CD4-positive, alpha-beta memory T cell (primary cell): ENCODE data around the gene PHF13. TPM values are rescaled to one million over a fixed set of nuclear protein-coding genes. Genes with fewer than 3 reads are reported as not detected.
A peak's percentile ranks its signal among the peaks of the same experiment; 100 is the strongest.

Experiments
- CTCF ChIA-PET: fragments of 350-600 bp; sonication (Branson Sonifier 250); formaldehyde crosslinking; loops from one replicate; lab custom pipeline; 2021; ENCODE audit warnings: inconsistent platforms; ENCODE audit not compliant: partially characterized antibody; lab: Charles Lee
- POLR2A ChIA-PET: fragments of 350-600 bp; sonication (Branson Sonifier 250); formaldehyde crosslinking; loops from one replicate; lab custom pipeline; 2021; ENCODE audit not compliant: partially characterized antibody; lab: Charles Lee
- DNase-seq, 5 donors: peaks; one replicate each; pipeline versions ENCODE4 v3.0.0 to v3.0.0-alpha.2; 2020 to 2022; ENCODE audit warnings: mixed read lengths in 1 of 5
- H3K27ac ChIP-seq: one replicate; pipeline ENCODE4 v1.7.0; 2013; ENCODE audit warnings: low read depth, low read length
- H3K27me3 ChIP-seq: 2 replicates; pipeline ENCODE4 v1.7.0; 2013; ENCODE audit warnings: mild to moderate bottlenecking, low read length, moderate library complexity; ENCODE audit not compliant: insufficient read depth
- H3K36me3 ChIP-seq: 2 replicates; pipeline ENCODE4 v1.7.0; 2013; ENCODE audit warnings: mild to moderate bottlenecking, low read length, moderate library complexity; ENCODE audit not compliant: insufficient read depth
- H3K4me1 ChIP-seq: 2 replicates; pipeline ENCODE4 v1.7.0; 2013; ENCODE audit warnings: mild to moderate bottlenecking, low read length, moderate library complexity; ENCODE audit not compliant: insufficient read depth
- H3K4me3 ChIP-seq, 2 donors: one replicate each; pipeline ENCODE4 v1.7.0; 2013; ENCODE audit warnings: low read length in 2 of 2, mild to moderate bottlenecking in 1 of 2
- H3K9me3 ChIP-seq, 2 donors: one replicate each; pipeline ENCODE4 v1.7.0; 2013; ENCODE audit warnings: low read length in 2 of 2, control low read depth in 1 of 2; ENCODE audit not compliant: control insufficient read depth in 1 of 2
- H3K27ac Mint-ChIP-seq, 7 donors: one replicate each; pipeline ENCODE4 v1.8.0; 2020 to 2021; ENCODE audit warnings: mixed read lengths in 7 of 7, mild to moderate bottlenecking in 6 of 7, inconsistent platforms in 3 of 7, moderate library complexity in 3 of 7
- H3K27me3 Mint-ChIP-seq, 2 donors: one replicate each; pipeline ENCODE4 v1.8.0; 2020 to 2021; ENCODE audit warnings: mixed read lengths in 2 of 2
- H3K36me3 Mint-ChIP-seq, 2 donors: one replicate each; pipeline ENCODE4 v1.8.0; 2020 to 2021; ENCODE audit warnings: mixed read lengths in 2 of 2, inconsistent platforms in 1 of 2, mild to moderate bottlenecking in 1 of 2
- H3K4me1 Mint-ChIP-seq, 4 donors: one replicate each; pipeline ENCODE4 v1.8.0; 2020 to 2021; ENCODE audit warnings: mixed read lengths in 4 of 4, mild to moderate bottlenecking in 1 of 4
- H3K4me3 Mint-ChIP-seq, 8 donors: one replicate each; pipeline ENCODE4 v1.8.0; 2020 to 2021; ENCODE audit warnings: mixed read lengths in 8 of 8, mild to moderate bottlenecking in 7 of 8, moderate library complexity in 6 of 8, inconsistent platforms in 3 of 8
- H3K9me3 Mint-ChIP-seq, 8 donors: one replicate each; pipeline ENCODE4 v1.8.0; 2020 to 2021; ENCODE audit warnings: mixed read lengths in 8 of 8, mild to moderate bottlenecking in 5 of 8, inconsistent platforms in 3 of 8, moderate library complexity in 1 of 8
- intact Hi-C: fragments of 100-400 bp; cut with micrococcal nuclease; formaldehyde crosslinking; loops from one replicate; pipeline ENCODE4 v1.15.1; 2023
- polyA plus RNA-seq, 2 donors: library from polyadenylated mRNA; unstranded; fragments of 300-500 nt; fragmentation: Illumina TruSeq; gene quantifications; one replicate each; pipeline ENCODE4 v1.2.3, GENCODE V29; 2021
- total RNA-seq, 2 experiments: library from RNA; stranded (reverse); gene quantifications; one replicate each; pipeline ENCODE4 v1.2.3, GENCODE V29; 2021

PHF13 gene
- total and polyA plus RNA-seq, 4 experiments from 2014 or later: 2.1 to 14.7 (median 10.0) TPM

- peaks cover 23% of the 10 kb centered on the region for H3K36me3 ChIP-seq
- CTCF ChIA-PET: no interaction called here
- no peak overlapping the region for H3K27ac ChIP-seq
- no peaks in the 10 kb centered on the region for H3K9me3 Mint-ChIP-seq
- H3K4me1 Mint-ChIP-seq: peaks cover 13 to 44% (median 27%) of the 10 kb centered on the region in 4 donors
- peaks cover 25% of the 10 kb centered on the region for H3K4me1 ChIP-seq
- H3K9me3 ChIP-seq: no peaks in the 10 kb centered on the region
- peaks cover 0 to 29% of the 10 kb centered on the region in 2 donors for H3K36me3 Mint-ChIP-seq
- no peaks in the 10 kb centered on the region for H3K27me3 ChIP-seq
- no peaks in the 10 kb centered on the region for H3K27me3 Mint-ChIP-seq
- intact Hi-C loops: no loop called here
- H3K27ac Mint-ChIP-seq: peak overlapping the region in 1 of 7 donors; percentile 21
- no peak for DNase-seq
- H3K4me3 Mint-ChIP-seq: no peak overlapping the region
- no peak overlapping the region for H3K4me3 ChIP-seq
- POLR2A ChIA-PET: interaction anchor here (1.1 to 13.0 kb wide), 2 partner anchors 14 to 323 kb away, joined by 3 to 273 read pairs; partner anchors contain the start of gene KLHL21
Measured at GRCh38 chr1:6586404-6586816, 27.1 kb upstream of the PHF13 start.

- no peak for DNase-seq
- no peaks in the 10 kb centered on the region for H3K27me3 Mint-ChIP-seq
- ChIA-PET POLR2A (interaction anchor here (1.1 to 13.0 kb wide), 2 partner anchors 13 to 324 kb away, joined by 3 to 273 read pairs; partner anchors contain the start of gene KLHL21), CTCF (interaction anchor here (1.2 kb wide), 1 partner anchor 31 kb away, joined by 3 read pairs; no protein-coding TSS in a partner anchor)
- H3K4me1 Mint-ChIP-seq: peaks cover 9 to 40% (median 22%) of the 10 kb centered on the region in 4 donors
- H3K27me3 ChIP-seq: no peaks in the 10 kb centered on the region
- peaks cover 0 to 29% of the 10 kb centered on the region in 2 donors for H3K36me3 Mint-ChIP-seq
- H3K4me3 ChIP-seq: no peak overlapping the region
- intact Hi-C loops: no loop called here
- H3K9me3 Mint-ChIP-seq: no peaks in the 10 kb centered on the region
- no peak overlapping the region for H3K27ac ChIP-seq
- peaks cover 24% of the 10 kb centered on the region for H3K4me1 ChIP-seq
- peak overlapping the region; percentile 52 to 87 (median 71) for H3K27ac Mint-ChIP-seq
- H3K9me3 ChIP-seq: no peaks in the 10 kb centered on the region
- peaks cover 23% of the 10 kb centered on the region for H3K36me3 ChIP-seq
- peak overlapping the region in 1 of 8 donors; percentile 4 for H3K4me3 Mint-ChIP-seq
Measured at GRCh38 chr1:6587261-6588005, 26.1 kb upstream of the PHF13 start.

GRCh38 chr1:6588128-6588892 is 25.2 kb upstream of the PHF13 start:
- Mint-ChIP-seq H3K9me3 (no peaks in the 10 kb centered on the region), H3K4me3 (peak overlapping the region in 1 of 8 donors; percentile 4), H3K36me3 (peaks cover 0 to 29% of the 10 kb centered on the region in 2 donors), H3K27ac (peak overlapping the region in 4 of 7 donors; percentile 64 to 84 (median 72)), H3K4me1 (peaks cover 8 to 38% (median 20%) of the 10 kb centered on the region in 4 donors), H3K27me3 (no peaks in the 10 kb centered on the region)
- POLR2A ChIA-PET: interaction anchor here (0.6 to 13.0 kb wide), 3 partner anchors 8 to 34 kb away, joined by 3 to 273 read pairs (median 8); partner anchors contain the start of genes KLHL21 and ZBTB48
- Histone ChIP-seq H3K27me3 (no peaks in the 10 kb centered on the region), H3K27ac (no peak overlapping the region), H3K9me3 (no peaks in the 10 kb centered on the region), H3K4me1 (peaks cover 27% of the 10 kb centered on the region), H3K4me3 (no peak overlapping the region), H3K36me3 (peaks cover 32% of the 10 kb centered on the region)
- intact Hi-C loops: no loop called here
- DNase-seq: no peak
- CTCF ChIA-PET: interaction anchor here (1.2 to 1.4 kb wide), 4 partner anchors 10 to 33 kb away, joined by 3 to 4 read pairs (median 4); partner anchors contain the start of gene TAS1R1

- intact Hi-C loops: no loop called here
- Histone ChIP-seq H3K4me3 (no peak overlapping the region), H3K9me3 (no peaks in the 10 kb centered on the region), H3K4me1 (peaks cover 27% of the 10 kb centered on the region), H3K36me3 (peaks cover 39% of the 10 kb centered on the region), H3K27ac (no peak overlapping the region), H3K27me3 (no peaks in the 10 kb centered on the region)
- Mint-ChIP-seq H3K36me3 (peaks cover 3 to 36% of the 10 kb centered on the region in 2 donors), H3K27ac (peak overlapping the region in 3 of 7 donors; percentile 12 to 75 (median 72)), H3K27me3 (no peaks in the 10 kb centered on the region), H3K4me1 (peaks cover 8 to 41% (median 20%) of the 10 kb centered on the region in 4 donors), H3K9me3 (no peaks in the 10 kb centered on the region), H3K4me3 (no peak overlapping the region)
- DNase-seq: no peak
- POLR2A ChIA-PET: interaction anchor here (0.6 to 13.0 kb wide), 4 partner anchors 9 to 33 kb away, joined by 3 to 273 read pairs (median 6); partner anchors contain the start of genes KLHL21 and ZBTB48
- CTCF ChIA-PET: interaction anchor here (1.2 to 1.4 kb wide), 4 partner anchors 8 to 34 kb away, joined by 3 to 4 read pairs (median 4); partner anchors contain the start of gene TAS1R1
Measured at GRCh38 chr1:6588893-6589520, 24.5 kb upstream of the PHF13 start.

- H3K4me1 ChIP-seq: peaks cover 22% of the 10 kb centered on the region
- no peaks in the 10 kb centered on the region for H3K27me3 ChIP-seq
- DNase-seq: no peak
- no peaks in the 10 kb centered on the region for H3K9me3 ChIP-seq
- Mint-ChIP-seq H3K4me1 (peaks cover 3 to 35% (median 17%) of the 10 kb centered on the region in 4 donors), H3K36me3 (peaks cover 8 to 38% of the 10 kb centered on the region in 2 donors), H3K9me3 (no peaks in the 10 kb centered on the region), H3K27me3 (no peaks in the 10 kb centered on the region), H3K4me3 (no peak overlapping the region), H3K27ac (peak overlapping the region in 4 of 7 donors; percentile 30 to 84 (median 64))
- no peak overlapping the region for H3K27ac ChIP-seq
- ChIA-PET POLR2A (interaction anchor here (1.5 to 13.0 kb wide), 2 partner anchors 10 kb away, joined by 8 to 273 read pairs; partner anchors contain the start of genes KLHL21 and ZBTB48), CTCF (interaction anchor here (1.2 to 1.4 kb wide), 4 partner anchors 8 to 35 kb away, joined by 3 to 4 read pairs (median 4); partner anchors contain the start of gene TAS1R1)
- no peak overlapping the region for H3K4me3 ChIP-seq
- intact Hi-C loops: no loop called here
- H3K36me3 ChIP-seq: peaks cover 49% of the 10 kb centered on the region
Measured at GRCh38 chr1:6590046-6590445, 23.5 kb upstream of the PHF13 start.

GRCh38 chr1:6591222-6591621 is 22.3 kb upstream of the PHF13 start:
- no peaks in the 10 kb centered on the region for H3K9me3 Mint-ChIP-seq
- POLR2A ChIA-PET: interaction anchor here (0.8 to 4.7 kb wide), 4 partner anchors 11 to 131 kb away, joined by 3 to 29 read pairs (median 7); partner anchors contain the start of genes KLHL21, NOL9 and ZBTB48
- Histone ChIP-seq H3K4me3 (no peak overlapping the region), H3K9me3 (no peaks in the 10 kb centered on the region), H3K27ac (no peak overlapping the region), H3K4me1 (peaks cover 26% of the 10 kb centered on the region), H3K36me3 (peaks cover 61% of the 10 kb centered on the region), H3K27me3 (no peaks in the 10 kb centered on the region)
- no peaks in the 10 kb centered on the region for H3K27me3 Mint-ChIP-seq
- CTCF ChIA-PET: no interaction called here
- intact Hi-C loops: no loop called here
- DNase-seq: no peak
- peaks cover 7 to 45% (median 23%) of the 10 kb centered on the region in 4 donors for H3K4me1 Mint-ChIP-seq
- H3K4me3 Mint-ChIP-seq: peak overlapping the region in 2 of 8 donors; percentile 13 to 31
- peak overlapping the region in 5 of 7 donors; percentile 31 to 72 (median 36) for H3K27ac Mint-ChIP-seq
- peaks cover 18 to 50% of the 10 kb centered on the region in 2 donors for H3K36me3 Mint-ChIP-seq
